ENCODE results near the gene DST. TPM values are rescaled to one million over a fixed set of nuclear protein-coding genes. Genes with fewer than 3 reads are reported as not detected.

Gene DST
- total and polyA plus RNA-seq, 7 donors, result 62.5 to 791 (median 495) TPM

- TF ChIP-seq EP300 (IDR thresholded peaks at IDR 0.05) (no peak), POLR2AphosphoS5 (IDR thresholded peaks at IDR 0.05) (no peak), CTCF (IDR thresholded peaks at IDR 0.05) (no peak), POLR2A (IDR thresholded peaks at IDR 0.05) (no peak)
- Histone ChIP-seq H3K27ac (peak overlapping the region in 2 of 4 donors; percentile 22 to 60), H3K4me1 (peaks cover 0 to 69% (median 31%) of the 10 kb centered on the region in 4 donors), H3K9me3 (peaks cover 0 to 5% (median 0%) of the 10 kb centered on the region in 4 donors), H3K36me3 (no peaks in the 10 kb centered on the region), H3K4me3 (no peak overlapping the region), H3K27me3 (no peaks in the 10 kb centered on the region)
- DNase-seq, result no peak
- WGBS, 2 donors, result 46 to 72% methylated on average over 4 of the region's 4 CpGs
- intact Hi-C loops (cut with DNase I), result no loop called here
These were observed 202.1 kb downstream of the DST start for GRCh38 chr6:56440551-56440981.

- Histone ChIP-seq H3K27me3 (no peaks in the 10 kb centered on the region), H3K4me1 (peaks cover 0 to 62% (median 23%) of the 10 kb centered on the region in 4 donors), H3K36me3 (no peaks in the 10 kb centered on the region), H3K4me3 (no peak overlapping the region), H3K27ac (peak overlapping the region in 3 of 4 donors; percentile 45 to 59 (median 49)), H3K9me3 (peaks cover 0 to 5% (median 1%) of the 10 kb centered on the region in 4 donors)
- 84 to 89% methylated on average over 5 of the region's 5 CpGs for WGBS, 2 donors
- DNase-seq, result no peak
- intact Hi-C loops (cut with DNase I), result loop anchor here (5.0 kb wide), 1 partner anchor 60 kb away; no protein-coding TSS in a partner anchor
- TF ChIP-seq EP300 (IDR thresholded peaks at IDR 0.05), result no peak
- TF ChIP-seq POLR2AphosphoS5 (IDR thresholded peaks at IDR 0.05), result no peak
- TF ChIP-seq POLR2A (IDR thresholded peaks at IDR 0.05), result no peak
- no peak for TF ChIP-seq CTCF (IDR thresholded peaks at IDR 0.05)
These were observed 205.4 kb downstream of the DST start for GRCh38 chr6:56437171-56437900.

GRCh38 chr6:56435754-56436153 is 206.9 kb downstream of the DST start:
- intact Hi-C loops (cut with DNase I), result loop anchor here (5.0 kb wide), 1 partner anchor 58 kb away; no protein-coding TSS in a partner anchor
- TF ChIP-seq CTCF (IDR thresholded peaks at IDR 0.05), result no peak
- TF ChIP-seq POLR2AphosphoS5 (IDR thresholded peaks at IDR 0.05), result no peak
- no peak for TF ChIP-seq EP300 (IDR thresholded peaks at IDR 0.05)
- no peak for TF ChIP-seq POLR2A (IDR thresholded peaks at IDR 0.05)
- WGBS, 2 donors, result 82 to 84% methylated on average over 4 of the region's 4 CpGs

GRCh38 chr6:56435326-56435725 is 207.4 kb downstream of the DST start:
- DNase-seq, result no peak
- 84 to 85% methylated on average over 2 of the region's 2 CpGs for WGBS, 2 donors
- no peaks in the 10 kb centered on the region for H3K36me3 ChIP-seq
- H3K27ac ChIP-seq, result peak overlapping the region; percentile 4 to 59 (median 41)
- H3K4me1 ChIP-seq, result peaks cover 0 to 45% (median 21%) of the 10 kb centered on the region in 4 donors
- intact Hi-C loops (cut with DNase I), result loop anchor here (5.0 kb wide), 1 partner anchor 58 kb away; no protein-coding TSS in a partner anchor
- peaks cover 0 to 5% (median 2%) of the 10 kb centered on the region in 4 donors for H3K9me3 ChIP-seq
- no peak overlapping the region for H3K4me3 ChIP-seq
- TF ChIP-seq POLR2AphosphoS5 (IDR thresholded peaks at IDR 0.05) (no peak), EP300 (IDR thresholded peaks at IDR 0.05) (no peak), CTCF (IDR thresholded peaks at IDR 0.05) (no peak), POLR2A (IDR thresholded peaks at IDR 0.05) (no peak)
- H3K27me3 ChIP-seq, result no peaks in the 10 kb centered on the region

More at GRCh38 chr6:56435754-56436153, 206.9 kb downstream of the DST start:
- Histone ChIP-seq H3K27me3 (no peaks in the 10 kb centered on the region), H3K4me1 (peaks cover 0 to 50% (median 23%) of the 10 kb centered on the region in 4 donors), H3K27ac (peak overlapping the region in 3 of 4 donors; percentile 25 to 59 (median 57)), H3K4me3 (no peak overlapping the region), H3K36me3 (no peaks in the 10 kb centered on the region), H3K9me3 (peaks cover 0 to 5% (median 2%) of the 10 kb centered on the region in 4 donors)
- no peak for DNase-seq
